Mesendoderm (in vitro differentiated cells): Measurements from ENCODE around the gene MZT2A.
"Not testable (repeated sequence)": the region's sequence is repeated elsewhere in the genome, so short reads cannot be mapped to it uniquely, and the experiment has no call there.

Experiments used
- DNase-seq: peaks from one replicate; pipeline ENCODE4 v3.0.0; 2013
- H2AK5ac ChIP-seq: 2 replicates; pipeline ENCODE4 v1.6.1; 2013; ENCODE audit warnings: low read length, inconsistent platforms
- H2BK120ac ChIP-seq: 2 replicates; pipeline ENCODE4 v1.6.1; 2013; ENCODE audit warnings: low read depth, mild to moderate bottlenecking, low read length, moderate library complexity, mixed read lengths
- H2BK15ac ChIP-seq: replicated peaks from 2 replicates; pipeline ENCODE4 v1.6.1; 2013; ENCODE audit warnings: low read depth, mild to moderate bottlenecking, moderate library complexity
- H2BK5ac ChIP-seq: 2 replicates; pipeline ENCODE4 v1.6.1; 2013; ENCODE audit warnings: low read length, inconsistent platforms
- H3K18ac ChIP-seq: 2 replicates; pipeline ENCODE4 v1.6.1; 2013; ENCODE audit warnings: mild to moderate bottlenecking, low read length, mixed read lengths
- H3K23ac ChIP-seq: one replicate; pipeline ENCODE4 v1.6.1; 2013; ENCODE audit warnings: low read length
- H3K27ac ChIP-seq: 2 replicates; pipeline ENCODE4 v1.5.1; 2013; ENCODE audit warnings: low read depth, mild to moderate bottlenecking, inconsistent platforms, low read length, moderate library complexity
- H3K27me3 ChIP-seq: 2 replicates; pipeline ENCODE4 v1.6.1; 2013; ENCODE audit warnings: low read length, control low read depth, mild to moderate bottlenecking, inconsistent platforms; ENCODE audit not compliant: insufficient read depth, poor library complexity
- H3K36me3 ChIP-seq: 2 replicates; pipeline ENCODE4 v1.6.1; 2013; ENCODE audit warnings: low read length, inconsistent platforms; ENCODE audit not compliant: control insufficient read depth, insufficient read depth
- H3K4ac ChIP-seq: one replicate; pipeline ENCODE4 v1.6.1; 2013; ENCODE audit warnings: low read depth, mild to moderate bottlenecking, low read length, moderate library complexity
- H3K4me1 ChIP-seq: 2 replicates; pipeline ENCODE4 v1.6.1; 2013; ENCODE audit warnings: low read depth, low read length, inconsistent platforms; ENCODE audit not compliant: control insufficient read depth
- H3K4me2 ChIP-seq: 2 replicates; pipeline ENCODE4 v1.6.1; 2013; ENCODE audit warnings: low read length
- H3K4me3 ChIP-seq: 2 replicates; pipeline ENCODE4 v1.5.1; 2013; ENCODE audit warnings: mild to moderate bottlenecking, low read length
- H3K56ac ChIP-seq: one replicate; pipeline ENCODE4 v1.6.1; 2013; ENCODE audit warnings: low read length
- H3K79me1 ChIP-seq: 2 replicates; pipeline ENCODE4 v1.6.1; 2013; ENCODE audit warnings: low read length, inconsistent platforms
- H3K79me2 ChIP-seq: 2 replicates; pipeline ENCODE4 v1.6.1; 2013; ENCODE audit warnings: mild to moderate bottlenecking, low read length; ENCODE audit not compliant: control insufficient read depth, insufficient read depth
- H3K9ac ChIP-seq: 2 replicates; pipeline ENCODE4 v1.6.1; 2013; ENCODE audit warnings: low read length, inconsistent platforms
- H4K5ac ChIP-seq: one replicate; pipeline ENCODE4 v1.6.1; 2013; ENCODE audit warnings: low read length
- H4K8ac ChIP-seq: one replicate; pipeline ENCODE4 v1.6.1; 2013; ENCODE audit warnings: low read depth, mild to moderate bottlenecking, control low read depth, low read length, moderate library complexity
- WGBS: extraction: QIAGEN DNeasy Blood & Tissue Kit; methylation state at CpG from one replicate; pipeline ENCODE4 v1.1.7; 2013; ENCODE audit warnings: low lambda C conversion rate, missing lambda C conversion rate; ENCODE audit not compliant: insufficient coverage; ENCODE audit errors: extremely low coverage; 5-methylcytosine and 5-hydroxymethylcytosine counted together

Gene MZT2A

DNA sequence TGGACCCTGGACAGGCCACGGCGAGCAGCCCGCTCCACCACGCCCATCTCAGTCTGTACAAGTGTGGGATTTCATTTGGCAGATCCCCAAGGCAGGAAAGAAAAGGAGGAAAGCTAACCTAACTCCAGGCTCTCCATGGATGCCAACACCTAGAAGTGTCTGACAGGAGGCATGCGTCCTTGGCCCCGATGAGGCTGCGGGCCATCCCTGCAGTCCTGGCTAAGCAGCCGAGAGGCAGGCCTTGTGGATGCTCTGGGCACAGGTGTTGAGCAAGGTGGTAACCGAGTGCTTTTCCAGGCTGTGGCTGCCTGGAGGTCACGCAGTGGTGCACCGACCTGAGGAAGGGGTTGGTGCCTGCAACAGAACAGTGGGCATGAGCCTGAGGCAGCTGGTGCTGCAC, 42.8 kb upstream of the MZT2A start:
- H3K23ac ChIP-seq, H3K27ac ChIP-seq, H2BK120ac ChIP-seq, H3K27me3 ChIP-seq, H3K4ac ChIP-seq, H2BK15ac ChIP-seq, H4K8ac ChIP-seq, H3K79me2 ChIP-seq, H3K4me1 ChIP-seq, H3K4me2 ChIP-seq, DNase-seq, H3K9ac ChIP-seq, H2BK5ac ChIP-seq, H3K79me1 ChIP-seq, H3K56ac ChIP-seq, H3K36me3 ChIP-seq, H3K4me3 ChIP-seq, H2AK5ac ChIP-seq, H4K5ac ChIP-seq, H3K18ac ChIP-seq: not testable (repeated sequence)
- WGBS = no CpG with 5 or more reads among the region's 11 CpGs

DNA sequence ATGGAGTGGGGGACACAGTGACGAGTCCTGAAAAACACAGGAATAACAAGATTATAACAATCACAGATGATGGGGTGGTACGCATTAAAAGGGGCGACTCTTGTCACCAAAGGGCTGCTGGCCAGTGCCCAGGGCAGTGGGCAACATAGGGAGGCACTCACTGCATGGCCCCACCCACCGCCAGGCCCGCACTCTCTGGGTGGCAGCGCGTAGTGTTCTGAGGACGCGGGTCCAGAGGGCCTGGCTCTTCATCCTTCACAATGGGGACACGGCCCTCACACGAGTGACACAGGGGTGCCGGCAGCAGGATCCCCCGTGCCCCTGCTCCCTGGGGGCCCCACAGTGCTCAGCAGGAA, 42.1 kb upstream of the MZT2A start:
- not testable (repeated sequence) for H3K79me1 ChIP-seq, DNase-seq, H2BK15ac ChIP-seq, H3K36me3 ChIP-seq, H4K5ac ChIP-seq, H3K4me1 ChIP-seq, H3K56ac ChIP-seq, H2BK120ac ChIP-seq, H3K23ac ChIP-seq, H3K4me2 ChIP-seq, H3K79me2 ChIP-seq, H2BK5ac ChIP-seq, H3K18ac ChIP-seq, H3K4ac ChIP-seq, H3K27me3 ChIP-seq, H3K9ac ChIP-seq, H3K27ac ChIP-seq, H3K4me3 ChIP-seq, H2AK5ac ChIP-seq, H4K8ac ChIP-seq
- no CpG with 5 or more reads among the region's 13 CpGs for WGBS

DNA sequence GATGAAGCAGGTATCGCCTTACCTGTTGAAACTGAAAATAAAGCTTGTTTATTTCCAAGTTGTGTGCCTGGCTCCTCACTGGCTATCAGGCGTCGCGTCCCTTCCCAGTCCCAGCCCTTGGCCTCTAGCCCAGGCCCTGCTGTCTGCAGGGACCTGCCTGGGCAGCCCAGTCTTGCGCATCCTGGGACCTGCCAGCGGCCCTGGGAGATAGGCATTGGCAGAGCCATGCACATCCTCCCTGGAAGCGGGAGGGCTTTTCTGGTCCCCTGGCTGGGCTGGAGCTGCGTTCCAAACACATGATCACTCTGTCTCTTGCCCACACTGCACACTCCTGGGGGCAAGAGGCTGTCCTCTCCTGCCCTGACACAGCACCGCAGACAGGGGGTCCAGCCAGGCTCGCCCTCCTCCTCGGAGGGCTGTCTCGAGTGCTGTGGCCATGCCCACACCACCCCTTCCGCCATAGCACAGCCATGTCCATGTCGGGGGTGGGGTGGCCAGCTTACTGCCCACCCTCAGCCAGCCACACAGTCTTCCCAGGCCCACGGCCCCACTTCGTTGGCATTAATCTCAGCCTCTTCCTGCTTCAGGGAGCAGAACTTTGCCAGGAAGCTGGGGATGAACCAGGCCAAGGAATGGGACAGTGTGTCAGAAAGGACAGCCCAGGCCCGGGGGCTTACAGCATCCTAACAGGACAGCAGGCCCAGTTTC, 41.6 kb upstream of the MZT2A start:
- not testable (repeated sequence) for H3K4me3 ChIP-seq, H3K9ac ChIP-seq, H3K18ac ChIP-seq, H3K27ac ChIP-seq, H3K56ac ChIP-seq, H4K8ac ChIP-seq, H3K4me1 ChIP-seq, DNase-seq, H3K79me2 ChIP-seq, H3K4me2 ChIP-seq, H4K5ac ChIP-seq, H2BK120ac ChIP-seq, H3K27me3 ChIP-seq, H3K23ac ChIP-seq, H3K36me3 ChIP-seq, H3K79me1 ChIP-seq, H2AK5ac ChIP-seq, H2BK15ac ChIP-seq, H2BK5ac ChIP-seq, H3K4ac ChIP-seq
- WGBS = no CpG with 5 or more reads among the region's 17 CpGs

DNA sequence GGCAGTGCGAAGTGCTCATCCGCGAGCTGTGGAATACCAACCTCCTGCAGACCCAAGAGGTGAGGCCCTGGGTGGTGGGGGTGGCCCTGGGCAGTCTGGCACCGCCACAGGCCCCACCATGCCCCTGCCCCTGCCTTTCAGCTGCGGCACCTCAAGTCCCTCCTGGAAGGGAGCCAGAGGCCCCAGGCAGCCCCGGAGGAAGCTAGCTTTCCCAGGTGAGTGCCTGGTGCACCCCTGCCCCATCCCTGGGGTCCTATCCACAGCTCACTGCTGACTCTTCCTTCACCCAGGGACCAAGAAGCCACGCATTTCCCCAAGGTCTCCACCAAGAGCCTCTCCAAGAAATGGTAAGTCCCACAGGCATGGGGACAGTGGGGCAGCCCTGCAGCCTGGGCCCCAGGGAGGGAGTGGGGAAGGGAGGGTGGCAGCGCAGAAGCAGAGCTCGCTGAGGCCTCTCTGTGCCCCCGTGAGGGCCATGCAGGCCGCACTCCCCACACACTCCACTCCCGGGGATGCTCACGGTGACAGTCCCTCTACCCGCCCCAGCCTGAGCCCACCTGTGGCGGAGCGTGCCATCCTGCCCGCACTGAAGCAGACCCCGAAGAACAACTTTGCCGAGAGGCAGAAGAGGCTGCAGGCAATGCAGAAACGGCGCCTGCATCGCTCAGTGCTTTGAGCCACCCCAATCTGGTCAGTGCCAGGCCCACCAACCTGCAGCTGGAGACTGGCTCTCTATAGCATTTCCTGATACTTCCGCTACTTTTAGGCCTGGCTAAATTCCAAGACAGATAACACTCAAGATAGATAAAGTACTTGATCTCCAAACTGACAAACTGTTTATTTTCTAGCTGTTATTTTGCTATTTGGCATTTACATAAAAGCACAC, 40.8 kb upstream of the MZT2A start:
- H4K5ac ChIP-seq, H3K56ac ChIP-seq, H3K4me3 ChIP-seq, H2AK5ac ChIP-seq, H2BK5ac ChIP-seq, H3K4me2 ChIP-seq, H3K23ac ChIP-seq, H3K79me2 ChIP-seq, H3K4me1 ChIP-seq, H2BK15ac ChIP-seq, H3K9ac ChIP-seq, H3K4ac ChIP-seq, H3K18ac ChIP-seq, H3K79me1 ChIP-seq, H3K27me3 ChIP-seq, H4K8ac ChIP-seq, H3K27ac ChIP-seq, DNase-seq, H3K36me3 ChIP-seq, H2BK120ac ChIP-seq: not testable (repeated sequence)
- no CpG with 5 or more reads among the region's 23 CpGs for WGBS

DNA sequence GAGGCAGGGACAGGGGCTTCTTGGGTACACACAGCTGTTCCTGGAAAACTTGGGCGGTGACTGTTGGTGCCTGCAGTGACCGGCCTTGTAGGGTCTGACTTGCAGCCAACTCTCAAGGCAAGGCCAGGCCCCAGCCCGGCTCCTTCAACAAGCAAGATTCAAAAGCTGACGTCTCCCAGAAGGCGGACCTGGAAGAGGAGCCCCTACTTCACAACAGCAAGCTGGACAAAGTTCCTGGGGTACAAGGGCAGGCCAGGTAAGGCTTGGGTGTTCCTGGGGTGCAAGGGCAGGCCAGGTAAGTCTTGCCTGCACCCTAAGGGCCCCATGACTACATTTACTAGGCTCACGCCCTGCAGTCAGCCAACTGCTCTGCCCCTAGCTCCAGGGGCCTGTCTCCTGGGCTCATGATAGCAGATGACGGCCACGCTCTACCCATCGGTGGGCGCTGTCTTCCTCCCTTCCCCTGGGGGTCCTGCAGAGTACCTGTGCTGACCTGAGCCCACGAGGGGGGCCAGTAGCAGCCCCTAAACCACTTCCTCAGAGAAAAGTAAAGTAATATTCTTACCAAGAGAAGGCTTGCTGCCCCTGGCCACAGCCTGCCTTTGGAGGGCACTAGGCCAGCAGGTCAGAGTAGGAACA, 39.5 kb upstream of the MZT2A start:
- H4K8ac ChIP-seq, H3K18ac ChIP-seq, H2AK5ac ChIP-seq, H3K4ac ChIP-seq, H4K5ac ChIP-seq, DNase-seq, H3K4me3 ChIP-seq, H3K23ac ChIP-seq, H3K79me2 ChIP-seq, H3K27me3 ChIP-seq, H3K4me1 ChIP-seq, H3K27ac ChIP-seq, H3K9ac ChIP-seq, H3K4me2 ChIP-seq, H2BK15ac ChIP-seq, H3K56ac ChIP-seq, H2BK120ac ChIP-seq, H2BK5ac ChIP-seq, H3K79me1 ChIP-seq, H3K36me3 ChIP-seq: not testable (repeated sequence)
- WGBS = no CpG with 5 or more reads among the region's 11 CpGs
